NCI-H2196 treated with DMSO at 0.1 percent for 48 hours (cell line): Measurements from ENCODE around the gene JPH4.

Source experiments
- DNase-seq: peaks from one replicate; lab custom pipeline; 2025; ENCODE audit not compliant: unreplicated experiment; lab: John Stamatoyannopoulos, UW

JPH4 gene

GRCh38 chr14:23532658-23533057 lies 45.9 kb downstream of the JPH4 start:
- DNase-seq = no peak

- DNase-seq = no peak
Measured at GRCh38 chr14:23531391-23531790, 47.2 kb downstream of the JPH4 start.

GRCh38 chr14:23530375-23531055 lies 48.1 kb downstream of the JPH4 start:
- DNase-seq = no peak

GRCh38 chr14:23529016-23529415 lies 49.6 kb downstream of the JPH4 start:
- no peak for DNase-seq

- DNase-seq = no peak
Measured at GRCh38 chr14:23528555-23528954, 50.0 kb downstream of the JPH4 start.

GRCh38 chr14:23525611-23526010 lies 53.0 kb downstream of the JPH4 start:
- DNase-seq = no peak

GRCh38 chr14:23524954-23525353 lies 53.6 kb downstream of the JPH4 start:
- no peak for DNase-seq

GRCh38 chr14:23523229-23524016 lies 55.2 kb downstream of the JPH4 start:
- DNase-seq = no peak

- no peak for DNase-seq
Measured at GRCh38 chr14:23522643-23523198, 55.9 kb downstream of the JPH4 start.

- DNase-seq = no peak
Measured at GRCh38 chr14:23521785-23522640, 56.6 kb downstream of the JPH4 start.

GRCh38 chr14:23520899-23521533 lies 57.6 kb downstream of the JPH4 start:
- no peak for DNase-seq

GRCh38 chr14:23518709-23519108 lies 59.9 kb downstream of the JPH4 start:
- DNase-seq = no peak
